ENCODE measurements around the gene DCPS.

Gene DCPS

DNA sequence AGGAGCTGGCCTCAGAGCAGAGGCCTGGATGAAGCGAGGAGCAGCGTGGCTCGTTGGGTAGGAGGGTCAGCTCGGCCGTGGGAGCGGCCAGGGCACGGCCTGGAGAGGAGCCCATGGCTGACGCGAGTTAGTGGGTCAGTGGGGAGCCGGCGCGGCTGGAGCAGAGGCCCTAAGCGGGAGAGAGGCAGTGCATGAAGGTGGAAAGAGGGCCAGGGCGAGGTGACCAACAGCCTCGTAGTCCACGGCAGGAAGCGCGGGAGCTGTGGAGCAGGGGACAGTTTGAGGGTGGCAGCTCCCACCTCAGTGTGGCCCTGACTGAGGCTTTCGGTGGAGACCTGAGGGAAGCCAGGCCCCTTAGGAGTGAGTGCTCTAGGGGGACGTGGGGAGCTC is 24.1 kb downstream of the DCPS start:
- DNase-seq: no peak

DNA sequence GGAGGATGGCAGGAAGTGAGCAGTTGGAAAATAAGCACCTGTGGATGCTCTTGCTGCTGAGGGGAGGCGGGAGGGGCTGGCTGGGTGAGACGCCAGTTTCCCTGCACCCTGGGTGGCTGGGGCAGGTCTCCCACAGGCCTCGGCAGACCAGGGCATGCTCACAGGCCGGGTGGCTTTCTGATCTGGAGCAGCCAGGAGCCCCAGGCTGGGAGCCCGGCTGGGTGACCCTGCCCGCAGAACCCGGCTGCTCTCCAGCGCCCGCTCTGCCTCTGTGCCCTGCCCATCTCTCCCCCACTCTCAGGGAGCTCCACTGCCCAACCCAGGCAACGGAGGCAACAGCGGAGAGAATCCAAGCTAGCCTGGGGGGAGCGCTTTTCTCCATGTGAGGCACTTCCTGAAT is 24.6 kb downstream of the DCPS start:
- no peak for DNase-seq

DNA sequence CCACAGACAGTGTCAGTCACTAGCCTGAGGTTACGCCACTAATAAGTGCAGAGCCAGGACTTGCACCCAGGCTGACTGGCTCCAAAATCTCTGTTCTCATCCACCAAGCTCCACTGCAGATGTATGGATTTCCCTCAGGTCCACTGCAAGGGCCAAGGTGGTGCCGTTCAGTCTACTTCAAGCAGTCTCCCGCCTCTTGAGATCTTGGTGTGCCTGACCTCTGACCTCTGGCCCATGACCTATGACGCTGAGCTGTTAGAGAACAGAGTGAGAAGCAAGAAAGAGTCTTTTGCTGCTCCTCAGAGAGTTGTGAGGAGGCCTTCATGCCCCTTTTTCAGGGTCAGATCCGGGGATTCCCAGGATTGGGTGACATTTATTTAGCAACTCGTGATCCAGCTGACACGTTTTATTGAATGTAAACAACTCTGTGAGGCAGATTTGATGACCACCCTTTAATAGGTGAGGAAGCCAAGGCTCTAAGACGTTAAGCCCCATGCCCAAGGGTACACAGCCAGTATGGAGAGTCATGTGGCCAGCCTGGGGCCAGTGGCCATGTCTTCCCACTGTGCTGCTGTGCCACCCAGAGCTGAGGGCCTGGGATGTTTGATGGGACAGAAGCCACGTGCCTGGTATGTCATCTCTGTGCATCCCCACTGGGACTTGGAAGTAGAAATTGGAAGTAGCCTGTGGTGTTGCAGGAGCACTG is 25.2 kb downstream of the DCPS start:
- no peak for DNase-seq

DNA sequence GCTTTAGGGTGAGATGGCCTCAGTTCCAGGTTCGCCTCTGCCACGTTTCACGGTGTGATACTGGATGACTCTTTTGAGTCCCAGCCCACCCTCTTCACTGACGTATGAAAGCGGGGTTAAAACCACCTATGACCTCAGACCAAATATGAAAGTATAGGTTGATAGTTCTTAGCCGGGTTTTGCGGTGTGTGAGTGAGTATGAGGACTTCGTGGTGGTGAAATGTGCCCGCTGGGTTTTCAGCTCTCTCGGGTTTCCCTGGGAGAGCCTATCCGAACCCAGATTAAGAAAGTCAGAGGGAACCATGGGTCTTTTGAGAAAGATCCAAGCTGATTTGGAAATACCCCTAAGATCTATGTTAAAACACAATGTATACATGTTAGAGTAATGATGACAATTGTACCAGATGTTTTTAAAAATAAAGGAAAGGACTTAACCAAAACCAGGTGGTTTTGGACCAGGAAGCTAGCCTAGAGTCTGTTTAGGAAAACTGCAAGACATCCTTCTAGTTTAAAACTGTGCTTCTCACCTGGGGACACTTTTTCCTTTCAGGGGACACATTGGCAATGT is 25.9 kb downstream of the DCPS start:
- DNase-seq: no peak

DNA sequence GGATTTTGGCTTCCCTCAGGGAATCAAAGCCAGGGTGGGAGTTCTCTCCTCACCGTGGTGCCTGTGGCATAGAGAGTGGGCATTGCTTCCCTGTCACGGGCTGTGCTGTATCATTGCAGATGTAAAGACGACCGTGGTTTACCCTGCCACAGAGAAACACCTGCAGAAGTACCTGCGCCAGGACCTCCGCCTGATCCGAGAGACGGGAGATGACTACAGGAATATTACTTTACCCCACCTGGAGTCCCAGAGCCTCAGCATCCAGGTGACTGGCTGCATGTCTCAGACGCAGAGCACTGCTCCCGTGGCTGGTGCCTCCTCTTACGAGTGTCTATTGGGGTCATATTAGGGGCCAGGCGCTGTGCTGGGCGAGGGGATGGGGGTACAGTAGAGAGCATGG is 27.4 kb downstream of the DCPS start:
- no peak for DNase-seq

DNA sequence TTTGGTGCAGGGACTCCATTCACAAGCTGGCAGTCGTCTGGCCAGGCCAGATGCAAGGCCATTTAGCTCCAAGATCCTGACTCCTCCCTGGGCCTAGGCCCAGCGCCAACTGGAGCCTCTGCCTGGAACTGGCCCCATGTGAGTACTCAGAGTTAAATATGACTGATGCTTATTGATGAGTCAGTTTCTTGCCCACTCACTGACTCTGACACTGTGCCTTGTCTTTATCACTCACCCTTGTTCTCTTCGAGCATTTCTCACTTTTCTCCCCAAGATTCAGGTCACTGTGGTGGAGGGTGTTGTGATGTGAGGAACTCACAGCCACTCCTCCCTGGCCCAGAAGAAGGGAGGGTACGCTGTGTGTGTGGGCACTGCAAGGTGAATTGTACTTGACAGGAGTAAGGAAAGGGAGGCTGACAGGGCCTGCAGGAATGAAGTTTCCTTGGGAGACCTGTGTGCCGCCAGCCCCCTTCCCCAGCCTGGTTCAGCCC is 28.4 kb downstream of the DCPS start:
- peak in 11 of 58 donors; percentile 10 to 65 (median 16) for DNase-seq

DNA sequence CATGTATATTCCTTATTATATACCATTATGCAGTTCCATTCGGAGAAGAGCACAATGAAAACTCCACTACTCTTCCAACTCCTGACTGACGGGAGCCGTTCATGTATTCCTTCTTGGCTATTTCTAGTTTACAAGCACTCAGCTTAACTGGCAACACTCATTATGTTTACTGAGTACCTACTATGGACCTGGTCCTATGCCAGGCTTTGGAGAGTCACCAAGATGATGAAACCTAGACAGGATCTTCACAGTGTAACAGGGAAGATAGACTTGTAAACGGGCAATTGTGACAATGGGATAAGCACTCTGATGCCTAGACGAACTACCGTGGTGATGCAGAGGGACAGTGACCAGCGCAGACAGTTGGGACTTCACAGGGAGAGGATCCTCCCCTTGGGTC is 29.3 kb downstream of the DCPS start:
- DNase-seq: no peak

DNA sequence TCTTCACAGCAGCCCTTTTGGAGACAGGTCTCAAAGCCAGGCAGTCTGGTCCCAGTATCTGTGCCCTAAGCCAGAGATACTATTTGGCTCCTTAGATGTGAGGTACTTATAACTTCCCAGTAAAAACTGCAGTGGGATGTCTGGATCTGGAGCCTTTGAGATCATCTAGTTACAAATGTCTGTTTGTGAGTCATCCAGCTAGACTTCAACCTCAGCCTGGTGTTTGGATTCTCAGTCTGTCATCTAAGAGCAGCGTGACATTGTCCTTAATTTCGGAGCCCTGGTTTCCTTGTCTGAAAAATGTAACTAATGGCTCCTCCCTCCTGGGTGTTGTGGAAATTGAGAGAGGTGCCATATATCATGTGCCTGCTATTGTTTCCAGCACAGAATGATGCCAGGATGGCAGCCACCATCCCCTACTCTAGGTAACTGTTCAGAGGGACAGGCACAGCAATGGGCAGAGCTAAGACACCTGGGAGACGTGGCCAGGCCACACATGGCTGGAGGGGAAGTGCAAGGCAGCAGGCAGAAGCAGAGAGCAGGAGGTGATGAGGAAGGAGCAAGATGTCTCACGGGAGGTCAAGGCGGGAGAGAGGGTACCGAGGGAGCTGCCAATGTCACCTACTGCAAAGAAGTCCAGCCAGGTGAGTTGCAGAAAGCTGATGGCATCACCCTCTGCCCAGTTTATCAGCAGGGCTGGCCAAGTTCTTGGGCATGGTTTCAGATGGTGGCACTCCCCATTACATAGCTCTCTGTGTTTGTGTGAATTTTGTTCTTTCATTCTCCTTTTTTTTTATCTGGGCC is 31.0 kb downstream of the DCPS start:
- no peak for DNase-seq

DNA sequence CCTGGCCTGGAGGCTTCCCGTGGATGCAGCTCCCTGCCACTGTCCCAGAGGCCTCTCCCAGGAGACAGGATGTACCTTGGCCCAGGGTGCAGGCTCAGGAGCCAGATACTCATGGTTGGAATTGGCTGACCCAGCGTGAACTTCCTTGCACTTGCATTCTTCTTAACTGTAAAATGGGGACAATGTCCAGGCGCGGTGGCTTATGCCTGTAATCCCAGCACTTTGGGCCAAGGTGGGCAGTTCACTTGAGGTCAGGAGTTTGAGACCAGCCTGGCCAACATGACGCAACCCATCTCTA is 31.6 kb downstream of the DCPS start:
- DNase-seq: no peak

DNA sequence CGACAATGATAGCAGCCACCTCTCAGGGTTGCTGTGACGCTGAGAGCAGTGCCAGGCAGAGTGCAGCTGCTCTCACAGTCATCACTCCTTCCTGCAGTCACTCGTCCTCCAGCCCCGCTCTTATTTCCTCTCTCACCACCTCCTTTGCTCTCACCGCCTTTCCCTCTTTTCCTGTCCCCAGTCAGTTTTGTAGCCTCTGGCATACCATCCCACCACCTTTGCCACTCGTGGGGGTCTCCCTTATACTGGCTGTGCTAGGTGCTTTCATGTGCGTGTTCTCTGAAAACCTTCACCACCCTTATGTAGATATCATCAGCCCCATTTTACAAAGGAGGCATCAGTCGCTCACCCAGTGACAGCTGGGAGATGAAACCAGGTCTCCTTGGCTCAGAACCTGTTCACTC is 32.3 kb downstream of the DCPS start:
- DNase-seq: no peak

DNA sequence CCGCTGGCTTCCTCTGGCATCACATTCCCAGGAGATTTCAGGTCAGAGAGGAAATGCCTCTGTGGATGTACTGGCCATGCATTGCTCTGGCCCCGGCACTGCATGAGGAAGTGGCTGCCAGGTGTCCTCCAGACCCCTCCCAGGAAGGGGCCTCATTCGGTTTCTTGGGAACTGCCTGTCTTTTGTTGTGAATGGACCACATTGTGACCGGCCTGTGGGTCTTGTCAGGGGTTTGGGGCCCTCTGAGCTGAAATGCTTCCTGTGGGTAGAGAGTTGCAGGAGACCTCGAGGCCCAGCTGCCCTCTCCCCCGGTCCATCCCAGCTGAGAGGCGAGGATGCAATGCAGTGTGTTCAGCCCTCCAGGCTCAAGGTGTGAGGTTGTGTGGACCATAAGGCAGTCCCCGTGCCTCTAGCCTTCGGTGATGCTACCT is 32.8 kb downstream of the DCPS start:
- DNase-seq: no peak

DNA sequence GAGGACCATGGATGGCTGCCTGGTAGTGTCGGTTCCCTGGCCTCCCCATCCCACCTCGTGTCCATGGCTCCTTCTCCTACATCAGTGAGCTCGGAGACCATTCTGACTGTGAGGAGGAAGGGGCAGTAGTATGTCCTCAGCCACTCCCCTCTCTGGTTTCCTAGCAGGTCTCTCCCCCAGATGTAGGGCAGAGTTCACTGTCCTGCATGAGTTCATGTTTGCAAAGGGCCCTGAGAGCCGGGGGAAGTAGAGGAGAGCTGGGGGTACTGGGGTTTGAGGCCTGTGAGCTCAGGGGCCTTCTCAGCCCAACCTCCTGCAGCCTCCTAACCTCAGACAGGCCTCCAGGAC is 33.2 kb downstream of the DCPS start:
- no peak for DNase-seq

DNA sequence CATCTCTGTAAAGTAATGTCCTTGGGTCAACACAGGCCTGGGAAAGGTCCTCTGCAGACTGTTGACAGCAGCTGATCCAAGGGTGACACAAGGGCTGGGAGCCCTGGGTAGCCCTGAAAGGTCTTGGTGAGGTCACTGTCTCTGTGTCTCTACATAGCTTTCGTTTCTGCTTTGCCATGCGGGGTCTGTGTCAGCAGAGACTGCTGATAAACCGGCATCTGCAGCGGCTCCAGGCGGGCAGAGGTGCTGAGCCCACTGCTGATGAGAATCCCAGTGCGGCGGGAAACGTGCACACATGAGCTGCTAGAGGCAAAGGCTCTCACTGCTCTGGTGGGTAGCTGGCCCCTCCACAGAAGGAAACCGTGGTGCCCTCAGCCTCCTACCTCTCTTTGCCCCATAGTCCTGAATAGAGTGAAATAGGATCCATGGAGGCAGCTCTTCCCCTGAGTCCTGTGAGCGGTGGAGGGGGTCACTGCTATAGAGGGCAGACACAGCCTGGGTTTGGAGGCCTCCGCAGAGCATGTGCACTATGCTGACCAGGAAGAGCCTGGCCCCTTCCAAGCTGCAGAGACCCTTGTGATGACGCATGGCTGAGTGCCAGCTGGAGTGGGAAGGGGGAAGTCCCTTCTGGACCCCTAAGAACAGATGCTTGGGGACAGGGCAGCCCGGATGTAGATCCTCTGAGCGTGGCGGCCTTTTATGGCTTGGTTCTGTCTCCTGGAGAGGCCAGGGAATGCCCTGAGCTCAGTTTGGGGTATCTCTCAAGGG is 33.8 kb downstream of the DCPS start:
- DNase-seq: no peak

DNA sequence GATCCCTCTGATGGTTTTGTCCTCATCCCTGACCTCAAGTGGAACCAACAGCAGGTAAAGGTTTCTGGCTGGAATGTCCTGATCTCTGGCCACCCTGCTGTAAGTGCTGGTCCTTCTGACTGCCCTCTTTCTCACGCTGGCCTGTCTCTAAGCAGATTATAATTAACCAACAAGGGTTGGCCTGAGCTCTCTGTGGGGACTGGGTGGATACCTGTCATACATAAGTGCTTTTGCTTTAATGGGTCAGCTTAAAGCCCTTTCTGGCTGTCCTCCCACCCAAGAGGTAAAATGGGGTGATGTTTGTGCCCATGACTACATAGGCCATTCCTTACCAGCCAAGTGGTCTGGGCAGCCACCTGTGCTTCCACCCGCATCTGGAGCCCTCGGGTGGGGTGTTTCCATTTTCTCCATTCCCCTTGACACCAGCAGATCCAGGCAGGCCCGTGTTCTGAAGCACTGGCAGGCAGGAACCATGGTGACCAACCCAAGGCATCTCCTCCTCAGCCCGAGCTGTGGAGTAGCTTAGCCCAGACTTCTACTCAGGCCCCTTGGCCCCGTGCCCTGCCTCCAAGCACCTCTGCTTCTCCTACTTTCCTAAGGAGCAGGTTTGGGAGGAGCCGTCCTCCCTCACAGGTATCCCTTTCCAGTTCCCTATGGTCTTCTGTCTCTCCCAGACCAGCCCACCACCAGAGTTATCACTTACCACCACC is 34.6 kb downstream of the DCPS start:
- no peak for DNase-seq

DNA sequence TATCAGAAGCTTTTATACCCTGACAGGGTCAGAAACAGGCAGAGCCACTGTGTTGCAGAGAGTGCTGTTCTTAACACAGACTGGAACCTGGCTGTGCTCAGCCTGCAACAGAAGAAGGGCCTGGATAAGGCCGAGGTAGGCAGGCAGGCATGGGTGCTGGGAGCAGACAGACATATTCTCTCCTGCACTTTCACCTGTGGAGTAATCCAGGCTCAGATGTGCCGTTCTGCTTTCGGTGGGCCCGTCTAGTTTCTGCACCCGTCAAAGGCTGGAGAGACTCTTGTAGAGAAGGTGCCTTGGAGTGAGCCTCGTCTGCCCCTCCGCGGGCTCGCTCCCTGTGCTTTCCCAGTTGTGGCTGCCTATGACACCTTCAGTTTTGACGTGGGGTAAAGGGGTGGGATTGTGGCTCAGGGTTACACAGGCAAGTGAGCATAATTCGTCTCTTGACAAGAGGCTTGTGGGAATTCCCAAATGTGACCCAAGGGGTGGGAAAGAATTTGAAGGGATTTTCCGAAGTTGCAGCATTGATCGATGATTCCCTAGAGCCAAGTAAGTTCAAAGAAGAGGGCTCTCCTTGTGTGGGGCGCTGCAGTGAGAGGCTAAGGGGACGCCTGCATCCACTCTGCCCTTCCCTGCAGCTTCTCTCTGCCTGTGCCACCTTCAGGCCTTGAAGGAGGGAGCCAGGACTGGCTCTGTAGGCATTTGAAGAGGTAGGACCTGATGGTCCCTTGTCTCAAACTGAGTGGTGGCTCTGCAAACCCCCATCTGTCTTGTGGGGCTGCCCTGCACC is 35.4 kb downstream of the DCPS start:
- no peak for DNase-seq

DNA sequence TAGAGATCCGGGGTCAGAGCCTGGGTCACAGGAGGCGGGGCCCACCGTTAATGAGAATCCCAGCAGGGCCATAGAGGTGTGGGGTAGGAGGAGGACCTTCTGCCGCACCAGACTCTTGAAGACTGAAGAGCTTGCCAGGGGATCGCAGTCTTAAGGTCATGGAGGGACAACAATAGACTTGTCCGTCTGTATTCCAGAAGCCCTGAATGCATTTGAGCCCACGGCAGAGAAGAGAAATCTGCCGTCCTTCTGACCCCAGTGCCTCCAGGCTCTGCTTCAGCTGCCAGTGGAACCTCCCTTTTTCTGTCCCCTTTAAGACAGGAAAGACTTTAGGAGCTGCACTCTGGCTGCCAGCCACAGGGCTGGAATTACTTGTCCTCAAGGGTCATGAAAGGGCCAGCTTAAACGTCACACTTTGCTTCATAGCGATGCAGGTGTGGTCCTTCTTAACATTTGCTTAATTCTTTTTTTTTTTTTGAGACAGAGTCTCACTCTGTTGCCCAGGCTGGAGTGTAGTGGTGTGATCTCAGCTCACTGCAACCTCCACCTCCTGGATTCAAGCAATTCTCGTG is 36.1 kb downstream of the DCPS start:
- DNase-seq: no peak

DNA sequence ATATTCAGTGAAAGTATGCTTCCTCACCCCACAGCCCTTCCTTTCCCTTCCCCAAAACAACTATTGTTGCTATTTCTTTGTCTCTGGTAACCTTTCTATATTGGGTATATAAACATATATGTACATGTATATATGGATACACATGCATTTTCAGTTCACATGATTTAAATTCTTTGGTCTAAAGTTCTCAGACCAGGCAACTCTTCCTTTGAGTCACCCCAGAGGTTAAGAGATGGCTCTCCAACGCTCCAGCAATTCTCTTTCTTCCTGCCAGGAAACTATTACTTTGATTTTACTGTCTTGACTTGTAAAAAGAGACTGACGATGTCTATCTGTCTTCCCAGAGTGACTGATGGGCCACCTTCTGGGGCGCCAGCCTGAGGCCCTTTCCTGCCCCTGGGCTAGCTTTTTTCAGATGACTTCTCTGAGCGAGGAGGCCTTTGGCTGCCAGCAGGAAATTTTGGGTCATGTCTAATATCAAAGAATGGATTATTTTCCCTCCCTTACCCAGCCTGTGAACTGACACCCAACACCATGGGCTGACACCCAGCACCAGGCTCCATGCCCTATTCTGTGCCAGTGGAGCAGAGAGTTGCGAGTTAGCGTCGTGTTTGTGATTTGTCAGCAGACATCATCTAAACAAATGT is 37.2 kb downstream of the DCPS start:
- DNase-seq: no peak

DNA sequence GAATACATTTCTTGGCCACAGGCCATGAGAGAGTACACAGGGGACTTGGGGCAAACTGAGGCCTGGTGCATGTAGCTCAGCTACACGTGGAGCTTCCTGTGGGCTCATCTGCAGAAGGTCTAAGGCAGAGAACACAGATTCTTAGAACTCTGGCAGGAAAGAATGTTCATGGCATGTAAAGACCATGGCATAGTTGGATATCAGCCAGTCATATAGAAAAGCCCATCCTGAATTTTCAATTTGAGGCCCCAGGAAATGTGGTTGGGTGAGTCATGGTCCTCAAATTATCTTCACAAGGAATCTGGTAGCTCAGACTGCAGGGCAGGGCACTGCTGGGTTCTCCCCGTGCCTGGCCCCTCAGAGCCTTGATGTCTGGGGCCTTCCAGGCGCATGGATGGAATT is 37.9 kb downstream of the DCPS start:
- no peak for DNase-seq

DNA sequence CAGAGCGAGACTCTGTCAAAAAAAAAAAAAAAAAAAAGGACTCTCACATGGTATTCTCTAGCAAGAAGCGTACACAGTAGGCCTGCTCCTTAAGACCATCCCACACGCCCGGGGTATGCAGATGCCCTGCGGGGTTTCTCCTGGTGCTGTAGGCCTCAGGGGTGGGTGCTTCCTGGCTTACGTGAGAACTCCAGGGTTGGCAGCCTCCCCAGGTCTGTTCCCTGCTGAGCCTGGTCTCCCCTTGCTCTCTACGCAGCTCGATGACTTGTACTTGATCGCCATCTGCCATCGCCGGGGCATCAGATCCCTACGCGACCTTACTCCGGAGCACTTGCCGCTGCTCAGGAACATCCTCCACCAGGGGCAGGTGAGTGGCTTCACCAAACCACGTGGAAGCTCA is 39.2 kb downstream of the DCPS start:
- DNase-seq: no peak

Measured in anterior cingulate cortex (tissue), 58 donors.